ENCODE measurements around the gene CALHM3.
A peak's percentile ranks its signal among the peaks of the same experiment; 100 is the strongest.
"Not testable (repeated sequence)": the region's sequence is repeated elsewhere in the genome, so short reads cannot be mapped to it uniquely, and the experiment has no call there.

Gene CALHM3, protein sequence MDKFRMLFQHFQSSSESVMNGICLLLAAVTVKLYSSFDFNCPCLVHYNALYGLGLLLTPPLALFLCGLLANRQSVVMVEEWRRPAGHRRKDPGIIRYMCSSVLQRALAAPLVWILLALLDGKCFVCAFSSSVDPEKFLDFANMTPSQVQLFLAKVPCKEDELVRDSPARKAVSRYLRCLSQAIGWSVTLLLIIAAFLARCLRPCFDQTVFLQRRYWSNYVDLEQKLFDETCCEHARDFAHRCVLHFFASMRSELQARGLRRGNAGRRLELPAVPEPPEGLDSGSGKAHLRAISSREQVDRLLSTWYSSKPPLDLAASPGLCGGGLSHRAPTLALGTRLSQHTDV

GRCh38 chr10:103479135-103479534, at the start of gene CALHM3:
CALHM3 (minus strand) TSS chr10:103479240; CDS start chr10:103479032, 208 bp downstream.
- DNase-seq, result no peak

GRCh38 chr10:103528549-103528948, 49.5 kb upstream of the CALHM3 start:
- DNase-seq, result no peak

GRCh38 chr10:103527476-103527875, 48.4 kb upstream of the CALHM3 start:
- not testable (repeated sequence) for DNase-seq

- no peak for DNase-seq
These were observed 46.9 kb upstream of the CALHM3 start for GRCh38 chr10:103525901-103526300.

GRCh38 chr10:103523683-103524082, 44.6 kb upstream of the CALHM3 start:
- DNase-seq, result no peak

- DNase-seq, result not testable (repeated sequence)
These were observed 43.0 kb upstream of the CALHM3 start for GRCh38 chr10:103522006-103522405.

DNA sequence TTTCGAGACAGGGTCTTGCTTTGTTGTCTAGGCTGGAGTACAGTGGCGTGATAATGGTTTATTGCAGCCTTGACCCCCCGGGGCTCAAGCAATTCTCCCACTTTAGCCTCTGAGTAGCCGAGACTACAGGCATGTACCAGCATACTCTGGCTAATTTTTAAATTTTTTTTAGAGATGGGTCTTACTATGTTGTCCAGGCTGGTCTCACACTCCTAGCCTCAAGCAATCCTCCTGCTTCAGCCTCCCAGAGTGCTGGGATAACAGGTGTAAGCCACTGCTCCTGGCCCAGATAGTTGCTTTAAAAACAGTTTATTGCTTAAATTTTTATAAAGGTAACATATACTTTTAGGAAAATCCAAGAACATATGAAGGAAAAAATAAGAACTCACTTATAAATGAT, 40.8 kb upstream of the CALHM3 start:
- DNase-seq, result no peak

DNA sequence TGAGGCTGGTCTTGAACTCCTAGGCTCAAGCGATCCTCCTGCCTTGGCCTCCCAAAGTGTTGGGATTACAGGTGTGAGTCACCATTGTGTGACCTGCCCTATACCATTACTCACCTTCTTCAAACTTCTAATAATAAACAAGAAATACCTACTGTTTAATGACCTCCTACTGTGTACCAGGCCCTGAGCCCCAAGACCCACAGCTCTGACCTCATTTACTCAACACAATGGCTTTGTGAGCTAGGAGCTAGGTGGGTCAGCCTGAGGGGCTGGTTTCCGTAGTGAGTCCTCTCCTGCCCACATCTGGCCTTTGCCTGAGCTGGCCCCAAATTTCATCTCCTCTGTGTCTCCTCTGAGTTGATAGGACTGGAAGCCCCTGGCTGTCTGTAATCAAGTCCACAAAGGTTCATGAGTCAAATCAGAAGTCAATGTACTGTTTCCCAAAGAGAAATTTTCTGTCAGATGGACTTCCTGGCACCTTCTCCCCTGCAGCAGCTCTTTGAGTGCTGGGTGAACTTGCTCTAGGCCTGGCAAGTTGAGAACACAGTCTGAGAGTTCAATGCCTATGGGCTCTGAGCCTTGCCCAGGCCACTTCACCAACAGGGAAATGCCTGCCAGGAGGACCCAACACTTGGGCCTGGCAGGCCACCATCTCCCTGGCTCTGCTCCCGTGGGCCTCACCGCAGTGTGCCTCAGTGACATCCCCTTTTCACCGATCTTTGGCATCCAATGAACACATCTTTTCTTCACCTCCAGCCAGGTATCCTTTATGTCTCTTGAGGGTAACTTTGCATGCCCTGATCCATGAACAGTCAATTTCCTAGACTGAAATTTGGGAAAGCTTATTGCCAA, 38.4 kb upstream of the CALHM3 start:
- no peak for DNase-seq

- DNase-seq, result no peak
These were observed 35.2 kb upstream of the CALHM3 start for GRCh38 chr10:103514244-103514643.

DNA sequence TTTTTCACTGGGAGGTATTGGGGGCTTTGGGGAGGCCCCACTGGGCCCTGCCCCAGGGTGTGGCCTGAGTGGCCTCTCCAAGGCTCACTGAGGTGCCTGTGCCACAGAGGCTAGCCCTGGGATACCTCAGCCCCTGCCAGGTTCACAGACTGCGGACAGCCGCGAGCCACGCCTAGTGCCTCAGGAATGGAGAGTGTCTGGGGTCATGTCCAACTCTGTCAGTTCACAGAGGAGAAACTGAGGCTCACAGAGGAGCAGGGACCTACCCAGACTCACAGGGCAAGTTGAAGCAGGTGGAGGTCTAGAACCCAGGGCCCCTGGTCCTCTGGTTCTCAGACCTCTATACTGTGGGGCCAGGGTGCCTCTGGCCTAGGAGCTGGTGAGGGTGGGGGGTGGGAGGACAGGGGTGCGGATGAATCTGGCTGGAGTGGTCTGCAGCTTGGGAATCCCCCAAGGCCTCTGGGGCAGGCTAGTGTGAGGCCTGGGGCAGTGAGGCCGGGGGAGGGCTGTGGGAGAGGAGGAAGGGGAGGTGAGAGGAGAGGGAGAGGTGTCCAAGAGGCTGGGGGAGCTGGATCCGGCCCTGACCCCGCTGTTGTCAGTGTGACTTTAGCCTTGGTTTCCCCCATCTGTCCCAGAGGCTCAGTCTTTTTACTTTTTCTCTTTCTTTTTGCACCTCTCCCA, 34.5 kb upstream of the CALHM3 start:
- DNase-seq, result no peak

GRCh38 chr10:103512591-103513379, 33.7 kb upstream of the CALHM3 start:
- peak; percentile 16 for DNase-seq

- no peak for DNase-seq
These were observed 33.1 kb upstream of the CALHM3 start for GRCh38 chr10:103512166-103512565.

- DNase-seq, result no peak
These were observed 32.0 kb upstream of the CALHM3 start for GRCh38 chr10:103510791-103511752.

DNA sequence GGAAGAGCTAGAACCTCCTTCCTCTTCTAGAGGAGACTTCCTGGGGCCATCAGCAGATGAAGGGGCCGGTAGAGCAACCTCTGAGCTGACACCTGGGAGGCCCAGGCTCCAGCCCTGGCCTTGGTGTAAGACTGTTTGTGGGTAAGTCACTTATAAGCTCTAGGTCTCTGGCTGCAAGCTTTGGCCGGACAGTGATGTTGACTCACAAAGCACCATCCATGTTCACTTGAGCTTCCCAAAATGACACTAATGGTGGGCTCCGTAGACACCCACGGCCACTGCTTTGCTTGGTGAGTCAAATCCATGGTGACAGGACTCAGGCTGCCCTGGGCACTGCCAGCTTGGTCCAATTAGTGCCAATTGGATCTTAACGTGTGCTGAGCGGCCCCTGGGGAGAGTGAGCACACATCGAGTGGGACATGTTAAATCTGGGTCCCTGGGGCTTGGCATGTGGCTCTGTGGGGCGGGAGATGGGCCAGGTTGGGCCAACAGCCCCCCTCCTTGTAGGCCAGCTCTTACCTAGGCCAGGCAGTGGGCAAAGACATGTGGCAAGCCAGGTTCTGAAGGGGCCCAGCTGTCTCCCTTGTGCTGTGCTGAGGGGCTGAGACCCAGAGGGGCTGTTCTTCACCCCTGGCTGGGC, 31.1 kb upstream of the CALHM3 start:
- DNase-seq, result no peak

DNA sequence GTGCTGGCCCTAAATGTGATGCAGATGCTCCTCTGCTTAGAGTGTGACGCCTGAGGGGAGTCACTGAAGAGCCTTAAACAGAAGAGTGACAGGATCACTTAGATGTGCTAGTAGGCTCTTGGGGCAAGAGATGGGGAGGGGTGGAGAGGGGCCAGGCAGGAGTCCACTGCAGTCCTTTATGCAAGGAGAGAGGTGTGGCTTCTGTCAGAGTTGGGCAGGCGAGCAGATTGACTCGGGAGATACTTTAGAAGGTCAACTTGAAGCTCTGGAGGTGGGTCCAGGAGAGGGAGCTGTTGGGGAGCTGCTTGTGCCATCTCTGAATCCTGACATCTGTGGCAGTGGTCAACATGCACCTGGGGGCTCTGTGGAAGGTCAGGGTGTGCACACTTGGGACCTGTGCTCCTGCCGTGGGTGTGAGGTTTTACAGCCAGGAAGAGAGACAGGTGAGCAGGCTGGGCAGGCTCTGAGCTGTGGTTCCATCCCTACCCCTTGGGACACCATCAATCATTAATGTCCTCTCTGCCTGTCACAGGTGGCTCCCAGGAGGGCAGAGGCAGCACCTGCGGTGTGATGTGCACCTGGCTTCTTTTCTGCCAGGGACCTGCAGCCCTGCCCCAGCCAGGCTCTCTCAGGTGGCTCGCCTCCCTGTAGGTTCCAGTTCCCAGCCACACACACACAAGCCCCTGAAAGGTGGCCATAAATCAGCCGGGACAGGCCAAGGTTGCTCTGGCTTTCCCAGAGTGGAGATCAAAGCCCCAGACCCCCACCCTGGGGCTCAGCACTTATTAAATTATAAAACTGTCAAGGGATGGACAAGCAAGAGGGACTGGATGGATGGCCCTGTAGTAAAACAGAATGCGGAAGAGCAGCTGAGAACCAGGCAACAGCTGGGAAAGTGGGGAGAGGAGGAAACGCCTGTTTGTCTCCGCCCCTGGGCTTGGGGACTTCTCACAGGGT, 28.5 kb upstream of the CALHM3 start:
- peak; percentile 71 for DNase-seq

GRCh38 chr10:103506061-103506460, 27.0 kb upstream of the CALHM3 start:
- DNase-seq, result no peak

GRCh38 chr10:103504181-103504783, 25.2 kb upstream of the CALHM3 start:
- no peak for DNase-seq

GRCh38 chr10:103503777-103504176, 24.7 kb upstream of the CALHM3 start:
- not testable (repeated sequence) for DNase-seq

All from NCI-H526 treated with DMSO at 0.1 percent for 48 hours (cell line).